Stimulated activated CD4-positive, alpha-beta T cell treated with anti-CD3 and anti-CD28 coated beads, Interleukin-4, amount 100 ng/mL, for 48 hours (primary cell): ENCODE results near the gene EDAR.

Source experiments
- DNase-seq, 2 donors: peaks; one replicate each; pipeline ENCODE4 v3.0.0-alpha.2; 2020; ENCODE audit warnings: low read depth in 2 of 2

The EDAR gene

GRCh38 chr2:108853421-108853820 lies 135.6 kb downstream of the EDAR start:
- no peak for DNase-seq

- DNase-seq, result no peak
These were observed 136.6 kb downstream of the EDAR start for GRCh38 chr2:108852375-108852774.

- no peak for DNase-seq
These were observed 142.0 kb downstream of the EDAR start for GRCh38 chr2:108847000-108847399.

- DNase-seq, result no peak
These were observed 143.1 kb downstream of the EDAR start for GRCh38 chr2:108845923-108846322.
